Natural killer cell (primary cell): ENCODE results near the gene OR9G4. TPM values are rescaled to one million over a fixed set of nuclear protein-coding genes. Genes with fewer than 3 reads are reported as not detected.

ENCODE experiments used
- ATAC-seq, 3 donors: fragments of 150-1000 bp in 2 of 3; fragments of 200-7000 bp in 1 of 3; cut with Tn5 transposase; 1 replicate in 1 of 3; 2 replicates in 2 of 3; pipeline ENCODE4 v1.10.0; 2021; ENCODE audit warnings: mild to moderate bottlenecking in 2 of 3, moderate library complexity in 2 of 3
- DNase-seq, 2 donors: peaks; one replicate each; pipeline versions ENCODE4 v3.0.0 to v3.0.0-alpha.2; 2013 to 2021; ENCODE audit warnings: mixed read lengths in 1 of 2
- H3K27ac ChIP-seq: one replicate; pipeline ENCODE4 v1.5.1; 2013; ENCODE audit warnings: mild to moderate bottlenecking, low read length
- H3K27me3 ChIP-seq: one replicate; pipeline ENCODE4 v1.6.1; 2013; ENCODE audit warnings: low read length; ENCODE audit not compliant: control insufficient read depth, insufficient read depth
- H3K36me3 ChIP-seq: one replicate; pipeline ENCODE4 v1.6.1; 2013; ENCODE audit warnings: low read length; ENCODE audit not compliant: control insufficient read depth, insufficient read depth
- H3K4me1 ChIP-seq: one replicate; pipeline ENCODE4 v1.6.1; 2013; ENCODE audit warnings: low read length; ENCODE audit not compliant: control insufficient read depth, insufficient read depth
- H3K4me3 ChIP-seq: one replicate; pipeline ENCODE4 v1.5.1; 2013; ENCODE audit warnings: low read length
- H3K9me3 ChIP-seq: one replicate; pipeline ENCODE4 v1.6.1; 2013; ENCODE audit warnings: low read length; ENCODE audit not compliant: control insufficient read depth, insufficient read depth
- H3K27ac Mint-ChIP-seq, 2 donors: one replicate each; pipeline ENCODE4 v1.8.0; 2022; ENCODE audit warnings: mild to moderate bottlenecking in 2 of 2, mixed read lengths in 2 of 2, moderate library complexity in 1 of 2
- H3K27me3 Mint-ChIP-seq, 2 donors: one replicate each; pipeline ENCODE4 v1.8.0; 2022; ENCODE audit warnings: low read depth in 2 of 2, mixed read lengths in 2 of 2
- H3K36me3 Mint-ChIP-seq: one replicate; pipeline ENCODE4 v1.8.0; 2022; ENCODE audit warnings: mixed read lengths
- H3K4me1 Mint-ChIP-seq, 2 donors: one replicate each; pipeline ENCODE4 v1.8.0; 2022; ENCODE audit warnings: mixed read lengths in 2 of 2
- H3K4me3 Mint-ChIP-seq: one replicate; pipeline ENCODE4 v1.8.0; 2022; ENCODE audit warnings: mild to moderate bottlenecking, moderate library complexity, mixed read lengths
- H3K9me3 Mint-ChIP-seq, 2 donors: one replicate each; pipeline ENCODE4 v1.8.0; 2022; ENCODE audit warnings: mixed read lengths in 2 of 2
- CTCF ChIP-seq: fragments of 200-600 bp; IDR thresholded peaks from one replicate; pipeline ENCODE4 v1.8.0; 2022; ENCODE audit warnings: antibody characterized with exemption
- WGBS: methylation state at CpG from one replicate; pipeline ENCODE4 v1.1.7; 2013; ENCODE audit warnings: missing lambda C conversion rate; ENCODE audit not compliant: insufficient coverage; 5-methylcytosine and 5-hydroxymethylcytosine counted together
- intact Hi-C: fragments of 100-400 bp; cut with micrococcal nuclease; formaldehyde crosslinking; loops from one replicate; pipeline ENCODE4 v1.14.2; 2022
- total RNA-seq, 4 donors: library from RNA; stranded (reverse); fragments of 120-200 nt in 1 of 4; gene quantifications; one replicate each; pipeline versions ENCODE4 v1.2.3 to v1.2.4, GENCODE V29; 2013 to 2022

OR9G4 gene
- total RNA-seq, 3 donors from 2014 or later (not counting 1 experiment from before 2014, with no cell fraction given) = not detected

GRCh38 chr11:56714206-56714605, 34.3 kb downstream of the OR9G4 start:
- H3K36me3 ChIP-seq = no peaks in the 10 kb centered on the region
- Mint-ChIP-seq H3K27me3 (no peaks in the 10 kb centered on the region), H3K27ac (no peak overlapping the region), H3K4me1 (no peaks in the 10 kb centered on the region), H3K4me3 (no peak overlapping the region), H3K9me3 (peaks cover 12 to 15% of the 10 kb centered on the region in 2 donors), H3K36me3 (no peaks in the 10 kb centered on the region)
- H3K27me3 ChIP-seq = no peaks in the 10 kb centered on the region
- no peak overlapping the region for H3K4me3 ChIP-seq
- TF ChIP-seq CTCF = no peak
- 70% methylated on average over 1 of the region's 2 CpGs for WGBS
- DNase-seq (no peak), ATAC-seq (no peak)
- intact Hi-C loops = no loop called here
- H3K9me3 ChIP-seq = no peaks in the 10 kb centered on the region
- H3K27ac ChIP-seq = no peak overlapping the region
- H3K4me1 ChIP-seq = no peaks in the 10 kb centered on the region

DNA sequence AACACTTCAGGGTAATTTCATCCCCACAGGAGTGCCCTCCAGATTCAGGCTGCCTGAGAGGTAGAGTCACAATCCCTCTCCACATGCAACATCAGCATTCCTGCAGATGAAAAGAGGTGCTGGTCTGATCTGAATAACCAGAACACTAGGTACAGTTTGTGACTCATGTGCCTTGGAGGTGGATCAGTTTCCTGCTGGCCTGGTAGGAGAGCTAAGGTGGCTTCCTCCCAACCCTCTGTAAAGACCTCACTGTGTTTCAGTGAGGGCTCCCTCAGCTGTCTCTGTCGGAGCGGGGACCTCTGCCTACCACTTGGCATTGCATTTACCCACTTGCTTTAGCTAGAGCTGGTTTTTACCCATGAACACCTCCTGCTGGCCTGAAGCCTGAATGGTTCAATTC, 42.0 kb downstream of the OR9G4 start:
- no peak overlapping the region for H3K27ac ChIP-seq
- no peaks in the 10 kb centered on the region for H3K4me1 ChIP-seq
- Mint-ChIP-seq H3K4me1 (no peaks in the 10 kb centered on the region), H3K9me3 (peaks cover 2 to 5% of the 10 kb centered on the region in 2 donors), H3K36me3 (no peaks in the 10 kb centered on the region), H3K4me3 (no peak overlapping the region), H3K27me3 (no peaks in the 10 kb centered on the region), H3K27ac (no peak overlapping the region)
- ATAC-seq (no peak), DNase-seq (no peak)
- no peaks in the 10 kb centered on the region for H3K27me3 ChIP-seq
- no peak overlapping the region for H3K4me3 ChIP-seq
- WGBS = 94% methylated on average over 2 of the region's 2 CpGs
- H3K36me3 ChIP-seq = no peaks in the 10 kb centered on the region
- H3K9me3 ChIP-seq = peaks cover 9% of the 10 kb centered on the region
- intact Hi-C loops = no loop called here
- TF ChIP-seq CTCF = no peak

GRCh38 chr11:56705784-56706396, 42.6 kb downstream of the OR9G4 start:
- H3K36me3 Mint-ChIP-seq = no peaks in the 10 kb centered on the region
- WGBS = 82% methylated on average over 1 of the region's 1 CpG
- H3K27me3 Mint-ChIP-seq = no peaks in the 10 kb centered on the region
- peaks cover 9% of the 10 kb centered on the region for H3K9me3 ChIP-seq
- DNase-seq (no peak), ATAC-seq (no peak)
- H3K4me1 Mint-ChIP-seq = no peaks in the 10 kb centered on the region
- H3K27me3 ChIP-seq = no peaks in the 10 kb centered on the region
- H3K27ac ChIP-seq = no peak overlapping the region
- H3K27ac Mint-ChIP-seq = no peak overlapping the region
- no peak for TF ChIP-seq CTCF
- intact Hi-C loops = no loop called here
- no peaks in the 10 kb centered on the region for H3K36me3 ChIP-seq
- H3K4me3 Mint-ChIP-seq = no peak overlapping the region
- H3K4me3 ChIP-seq = no peak overlapping the region
- H3K4me1 ChIP-seq = no peaks in the 10 kb centered on the region
- peaks cover 4 to 7% of the 10 kb centered on the region in 2 donors for H3K9me3 Mint-ChIP-seq

DNA sequence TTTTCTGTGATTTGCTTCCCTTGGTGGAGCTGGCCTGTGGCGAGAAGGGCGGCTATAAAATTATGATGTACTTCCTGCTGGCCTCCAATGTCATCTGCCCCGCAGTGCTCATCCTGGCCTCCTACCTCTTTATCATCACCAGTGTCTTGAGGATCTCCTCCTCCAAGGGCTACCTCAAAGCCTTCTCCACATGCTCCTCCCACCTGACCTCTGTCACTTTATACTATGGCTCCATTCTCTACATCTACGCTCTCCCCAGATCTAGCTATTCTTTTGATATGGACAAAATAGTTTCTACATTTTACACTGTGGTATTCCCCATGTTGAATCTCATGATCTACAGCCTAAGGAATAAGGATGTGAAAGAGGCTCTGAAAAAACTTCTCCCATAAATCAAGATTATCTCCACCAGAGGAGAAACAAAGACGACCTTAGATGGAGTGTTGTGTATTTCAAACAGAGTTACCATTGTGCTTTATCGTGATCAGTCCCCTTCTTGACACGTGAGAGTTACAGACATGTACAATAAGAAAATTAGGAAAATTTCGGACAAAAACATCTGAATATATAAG, 47.5 kb downstream of the OR9G4 start:
- 76% methylated on average over 6 of the region's 8 CpGs for WGBS
- no peaks in the 10 kb centered on the region for H3K27me3 Mint-ChIP-seq
- H3K27ac ChIP-seq = no peak overlapping the region
- H3K4me3 ChIP-seq = no peak overlapping the region
- no peaks in the 10 kb centered on the region for H3K4me1 Mint-ChIP-seq
- no peaks in the 10 kb centered on the region for H3K4me1 ChIP-seq
- peaks cover 2% of the 10 kb centered on the region for H3K9me3 ChIP-seq
- H3K36me3 ChIP-seq = no peaks in the 10 kb centered on the region
- H3K27me3 ChIP-seq = no peaks in the 10 kb centered on the region
- H3K4me3 Mint-ChIP-seq = no peak overlapping the region
- intact Hi-C loops = no loop called here
- peaks cover 13 to 20% of the 10 kb centered on the region in 2 donors for H3K9me3 Mint-ChIP-seq
- no peak overlapping the region for H3K27ac Mint-ChIP-seq
- no peak for TF ChIP-seq CTCF
- no peak for ATAC-seq
- no peaks in the 10 kb centered on the region for H3K36me3 Mint-ChIP-seq
- DNase-seq = no peak
